ENCODE measurements around the gene OR2A7.
"Not testable (repeated sequence)": the region's sequence is repeated elsewhere in the genome, so short reads cannot be mapped to it uniquely, and the experiment has no call there.

OR2A7 gene

DNA sequence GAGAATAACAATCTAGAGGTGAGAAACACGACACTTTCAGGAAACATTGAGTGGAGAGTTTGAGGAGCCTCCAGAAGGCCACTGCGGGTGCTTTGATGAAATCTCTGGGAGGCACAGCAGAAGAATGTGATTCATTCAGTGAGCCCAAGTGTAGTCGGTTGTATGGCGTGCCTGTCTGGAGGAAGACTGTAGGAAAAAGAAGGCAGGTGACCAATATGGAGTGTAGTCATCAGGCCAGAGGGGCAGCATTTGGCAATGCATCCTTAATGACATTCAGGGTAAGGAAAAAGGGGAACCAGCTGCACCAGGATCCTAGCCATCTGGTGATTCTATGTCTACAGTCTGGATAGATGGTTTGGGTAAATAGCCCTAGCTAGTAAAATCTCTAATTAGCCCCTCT, 12.3 kb downstream of the OR2A7 start:
- not testable (repeated sequence) for DNase-seq (ENCODE audit: low read depth)

- DNase-seq (ENCODE audit: low read depth), result not testable (repeated sequence)
Measured at GRCh38 chr7:144247674-144248330, 16.8 kb downstream of the OR2A7 start.

DNA sequence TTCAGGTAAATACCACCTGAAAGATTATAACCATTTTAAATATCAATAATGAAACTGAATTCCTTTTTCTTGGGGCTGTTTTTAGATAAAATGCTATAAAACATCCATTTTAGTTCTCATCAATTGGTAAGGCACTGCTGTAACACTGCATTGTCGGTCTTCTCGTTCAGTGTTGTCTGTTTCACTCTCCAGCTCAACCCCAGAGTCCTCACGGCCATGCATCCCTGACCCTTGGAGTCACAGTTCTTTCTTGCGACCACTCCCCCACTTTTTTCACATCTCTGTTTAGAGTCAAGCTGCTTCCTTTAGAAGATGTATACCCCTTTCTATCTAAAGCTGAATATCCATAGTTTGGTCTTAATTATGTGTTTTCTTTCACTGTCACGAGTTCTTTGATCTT, 17.6 kb downstream of the OR2A7 start:
- DNase-seq (ENCODE audit: low read depth), result not testable (repeated sequence)

GRCh38 chr7:144245372-144245771, 19.2 kb downstream of the OR2A7 start:
- DNase-seq (ENCODE audit: low read depth), result not testable (repeated sequence)

- not testable (repeated sequence) for DNase-seq (ENCODE audit: low read depth)
Measured at GRCh38 chr7:144239365-144239764, 25.2 kb downstream of the OR2A7 start, which contains the start of gene OR2A42. Gene OR2A42 (minus strand): TSS chr7:144239605. CDS start chr7:144232843, 6,762 bp downstream.

DNA sequence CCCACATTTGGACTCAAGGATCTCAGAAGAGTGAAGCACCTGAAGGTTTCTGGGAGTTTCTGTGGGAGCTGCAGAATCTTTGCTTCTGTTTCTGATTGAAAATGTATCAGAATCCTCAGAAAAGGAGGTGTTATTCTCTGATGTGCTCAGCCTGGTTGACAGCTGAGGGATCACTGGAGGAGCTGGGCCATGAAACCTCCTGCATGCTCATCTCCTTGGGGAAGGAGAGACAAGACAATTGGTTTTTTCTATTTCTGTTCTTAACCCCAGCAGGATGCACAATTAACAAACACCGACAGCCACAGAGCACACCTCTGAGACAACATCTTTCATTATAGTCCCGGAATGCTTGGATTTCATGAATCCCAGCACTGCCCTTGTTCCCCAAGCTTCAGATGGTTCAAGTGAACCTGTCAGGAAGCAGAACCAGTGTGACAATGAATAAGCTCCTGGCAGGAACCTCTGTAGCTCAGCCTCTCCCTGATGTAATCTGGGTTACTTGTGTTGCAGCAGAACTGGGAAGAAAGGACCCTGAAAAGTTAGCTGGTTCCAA, 26.0 kb downstream of the OR2A7 start:
- not testable (repeated sequence) for DNase-seq (ENCODE audit: low read depth)

DNA sequence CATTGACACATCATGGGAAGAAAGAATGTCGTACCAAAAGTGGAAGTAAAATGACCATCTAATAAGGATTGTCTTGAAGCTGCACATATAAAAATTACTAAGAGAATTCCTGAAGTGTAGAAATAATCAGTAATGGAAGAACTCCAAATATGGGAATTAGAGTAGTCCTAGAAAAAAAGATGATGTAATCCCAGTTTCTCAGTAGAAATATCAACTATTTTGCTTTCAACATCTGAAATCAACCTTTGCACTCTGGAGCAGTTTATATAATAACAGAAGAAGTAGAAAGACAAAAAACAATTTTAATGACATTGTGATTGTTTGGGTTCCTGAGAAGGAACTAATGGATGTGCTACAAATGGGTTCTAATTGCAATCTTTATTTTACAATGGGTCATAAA, 31.6 kb downstream of the OR2A7 start:
- DNase-seq (ENCODE audit: low read depth), result not testable (repeated sequence)

DNA sequence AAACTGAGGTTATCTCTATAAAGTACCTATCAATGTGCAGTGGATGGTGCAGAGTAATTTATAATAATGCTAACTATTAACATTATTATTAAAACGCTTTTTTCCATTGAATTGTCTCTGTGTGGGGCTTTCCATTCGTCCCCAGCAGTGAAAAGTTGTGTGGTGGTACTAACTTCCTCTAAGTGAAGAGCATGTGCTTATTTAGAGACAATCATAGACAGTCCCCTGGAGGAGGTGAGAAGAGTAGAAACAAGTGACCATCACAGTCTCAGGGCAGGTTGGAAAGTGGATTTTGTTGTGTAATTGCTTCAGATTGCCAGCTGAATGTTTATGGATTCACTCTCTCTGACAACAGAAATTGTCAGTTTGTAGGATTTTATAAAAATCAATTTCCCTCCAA, 33.6 kb downstream of the OR2A7 start:
- not testable (repeated sequence) for DNase-seq (ENCODE audit: low read depth)

- DNase-seq (ENCODE audit: low read depth), result not testable (repeated sequence)
Measured at GRCh38 chr7:144228810-144229209, 35.8 kb downstream of the OR2A7 start.

DNA sequence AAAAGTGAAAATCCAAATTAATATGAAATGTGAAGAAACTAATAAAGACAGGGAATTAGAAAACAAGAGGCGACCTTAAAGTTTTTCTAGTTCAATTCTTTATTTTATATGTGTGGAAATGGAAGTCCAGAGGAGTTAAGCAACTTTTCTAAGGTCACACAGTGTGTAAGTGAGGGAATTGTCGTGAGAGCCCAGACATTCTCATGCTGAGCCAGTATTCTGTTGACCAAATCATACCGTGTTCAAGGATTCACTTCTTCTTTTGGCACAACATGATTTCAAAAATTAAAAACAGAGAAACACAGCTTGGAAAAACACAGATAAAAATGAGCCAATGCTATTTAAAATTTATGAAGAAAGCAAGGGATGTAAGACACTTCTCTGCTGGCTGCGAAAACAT, 37.7 kb downstream of the OR2A7 start:
- not testable (repeated sequence) for DNase-seq (ENCODE audit: low read depth)

DNA sequence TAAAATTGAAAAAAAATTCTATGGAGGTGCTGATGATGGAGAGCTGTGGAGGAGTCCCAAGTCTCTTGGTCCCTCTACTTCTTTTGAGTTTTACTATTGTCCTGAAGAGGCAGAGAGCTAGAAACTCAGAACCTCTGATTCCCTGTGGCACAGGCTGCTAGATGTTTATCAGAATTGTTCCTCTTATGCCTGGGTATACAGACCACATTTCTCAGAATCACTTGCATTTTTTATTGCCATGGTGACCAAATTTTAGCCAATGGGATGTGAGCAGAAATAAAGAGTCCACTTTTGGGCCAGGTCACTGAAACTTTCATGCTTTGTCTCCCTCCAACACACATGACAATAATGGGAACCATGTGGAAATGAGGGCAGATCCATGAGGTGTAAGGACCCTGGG, 40.9 kb downstream of the OR2A7 start:
- DNase-seq (ENCODE audit: low read depth), result not testable (repeated sequence)

DNA sequence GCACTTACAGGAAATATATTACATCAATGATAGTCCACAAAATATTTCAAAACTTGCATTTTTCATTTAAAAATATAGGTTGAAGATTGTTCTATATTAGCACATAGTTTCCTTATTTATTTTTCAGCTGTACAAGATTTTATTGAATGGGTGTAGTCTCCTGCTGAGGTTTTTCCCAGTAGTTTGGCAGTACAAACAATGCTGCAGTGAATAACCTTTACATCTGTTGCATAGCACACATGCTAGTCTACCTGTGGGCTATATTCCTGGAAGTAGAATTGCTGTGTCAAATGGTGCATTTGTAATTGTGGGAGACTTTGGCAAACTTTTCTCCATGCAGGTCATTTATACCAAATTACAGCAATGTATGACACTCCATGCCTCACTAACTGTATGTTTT, 44.1 kb downstream of the OR2A7 start:
- not testable (repeated sequence) for DNase-seq (ENCODE audit: low read depth)

DNA sequence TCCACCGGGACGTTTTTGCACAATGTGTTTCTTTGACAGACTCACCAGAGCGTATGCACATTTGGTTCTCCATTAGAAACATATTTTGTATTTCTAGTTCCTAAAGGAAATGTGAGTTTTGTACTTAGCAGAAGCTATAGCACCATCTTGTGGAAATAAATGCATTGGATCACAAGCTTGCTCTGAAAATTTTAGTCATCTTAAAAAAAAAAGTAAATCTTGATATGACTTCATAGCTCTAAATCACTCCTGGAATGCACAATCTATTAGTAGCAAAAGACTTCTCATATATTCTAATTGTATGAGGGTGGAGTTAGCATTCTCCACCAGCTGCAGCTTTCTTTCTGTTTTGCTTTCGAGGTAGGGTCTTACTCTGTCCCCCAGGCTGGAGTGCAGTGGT, 45.4 kb downstream of the OR2A7 start:
- not testable (repeated sequence) for DNase-seq (ENCODE audit: low read depth)

DNA sequence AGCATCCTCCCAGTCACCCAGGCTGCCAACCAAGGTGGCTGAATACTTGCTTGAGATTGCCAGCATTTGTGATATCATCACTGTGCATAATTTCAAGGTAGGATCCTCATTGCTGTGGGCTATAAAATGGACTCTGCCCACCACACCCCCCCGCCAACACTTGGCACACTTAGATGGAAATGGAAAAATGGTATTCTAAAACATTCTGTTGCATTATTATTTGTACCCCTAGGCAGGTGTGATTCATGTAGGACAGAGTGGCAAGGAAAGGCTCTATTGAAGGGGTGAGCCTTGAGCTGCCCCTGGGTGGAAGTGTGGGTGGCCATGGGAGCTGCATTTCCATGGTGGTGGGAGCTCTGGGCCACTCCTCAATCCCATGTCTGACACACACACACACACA, 46.0 kb downstream of the OR2A7 start:
- not testable (repeated sequence) for DNase-seq (ENCODE audit: low read depth)

DNA sequence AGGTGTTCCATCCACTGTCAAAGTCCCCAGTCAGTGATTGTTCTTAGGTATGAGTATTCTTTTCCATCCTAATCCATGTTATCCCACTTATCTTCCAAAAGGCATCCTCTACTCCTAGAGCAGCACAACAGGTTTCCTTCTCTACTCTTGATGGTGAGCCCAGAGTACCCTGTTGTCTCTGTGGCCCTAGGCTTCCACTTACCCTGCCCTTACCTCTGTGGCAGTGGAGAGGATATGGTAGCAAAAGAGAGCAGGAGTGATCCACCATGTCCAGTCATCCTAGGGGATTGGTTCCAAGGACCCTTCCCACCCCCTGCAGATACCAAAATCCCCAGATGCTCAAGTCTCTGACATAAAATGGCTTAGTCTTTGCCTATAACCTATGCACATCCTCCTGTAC, 47.4 kb downstream of the OR2A7 start:
- not testable (repeated sequence) for DNase-seq (ENCODE audit: low read depth)

Data from non-pigmented ciliary epithelial cell (primary cell).